ENCODE results near the gene ZNF680.

The ZNF680 gene

DNA sequence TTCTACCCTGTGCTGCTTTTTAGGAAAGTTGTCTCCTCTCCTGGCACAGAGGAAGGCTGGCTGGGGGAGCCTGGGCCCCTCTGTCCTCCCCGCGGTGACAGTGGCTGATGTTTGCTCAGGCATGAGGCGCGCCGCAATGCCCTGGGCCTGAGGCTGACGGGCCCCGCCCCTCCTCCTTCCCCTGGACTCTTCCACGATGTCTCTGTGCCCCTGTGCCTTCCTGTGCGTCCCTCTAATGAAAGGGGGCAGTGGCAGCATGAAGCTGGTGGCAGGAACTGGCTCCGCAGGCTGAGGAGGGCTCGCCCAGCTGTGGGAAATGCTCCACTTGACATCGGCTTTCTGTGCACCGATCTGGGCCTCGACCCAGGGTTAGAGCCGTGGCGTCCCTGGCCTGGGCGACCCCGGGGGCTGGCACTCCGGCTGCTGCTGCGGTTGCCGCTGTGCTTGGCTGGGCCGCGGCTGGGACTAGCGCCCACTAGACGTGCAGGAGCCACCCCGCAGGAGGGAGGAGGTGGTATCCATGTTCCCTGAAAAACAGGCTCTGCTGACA, 67.9 kb downstream of the ZNF680 start:
- no peak for DNase-seq (ENCODE audit: extremely low spot score)
- TF ChIP-seq LEF1 (IDR thresholded peaks at IDR 0.05; ENCODE audit: borderline replicate concordance) (no peak), BHLHE40 (IDR thresholded peaks at IDR 0.05; ENCODE audit: borderline replicate concordance) (no peak), FOXK2 (IDR thresholded peaks at IDR 0.05) (no peak), L3MBTL2 (conservative IDR thresholded peaks at IDR 0.05) (no peak), PKNOX1 (IDR thresholded peaks at IDR 0.05) (no peak), ZNF384 (IDR thresholded peaks at IDR 0.05) (no peak), NFRKB (IDR thresholded peaks at IDR 0.05) (no peak), ARNT (IDR thresholded peaks at IDR 0.05) (no peak), TARDBP (IDR thresholded peaks at IDR 0.05) (no peak), HDGF (IDR thresholded peaks at IDR 0.05; ENCODE audit: borderline replicate concordance) (no peak), SP1 (IDR thresholded peaks at IDR 0.05) (no peak), FOXA1 (IDR thresholded peaks at IDR 0.05) (no peak), SUZ12 (IDR thresholded peaks at IDR 0.05) (no peak), CTBP1 (IDR thresholded peaks at IDR 0.05; ENCODE audit: borderline replicate concordance) (no peak), ELF4 (IDR thresholded peaks at IDR 0.05) (no peak), FOXM1 (IDR thresholded peaks at IDR 0.05; ENCODE audit: borderline replicate concordance) (no peak)
- POLR2A ChIA-PET = no interaction called here
- CTCF ChIA-PET = no interaction called here

GRCh38 chr7:64485623-64486022, 77.2 kb downstream of the ZNF680 start:
- TF ChIP-seq ARNT (IDR thresholded peaks at IDR 0.05) (no peak), ZNF384 (IDR thresholded peaks at IDR 0.05) (no peak), LEF1 (IDR thresholded peaks at IDR 0.05; ENCODE audit: borderline replicate concordance) (no peak), L3MBTL2 (conservative IDR thresholded peaks at IDR 0.05) (no peak), CTBP1 (IDR thresholded peaks at IDR 0.05; ENCODE audit: borderline replicate concordance) (no peak), HDGF (IDR thresholded peaks at IDR 0.05; ENCODE audit: borderline replicate concordance) (no peak), BHLHE40 (IDR thresholded peaks at IDR 0.05; ENCODE audit: borderline replicate concordance) (no peak), FOXA1 (IDR thresholded peaks at IDR 0.05) (no peak), NFRKB (IDR thresholded peaks at IDR 0.05) (no peak), FOXK2 (IDR thresholded peaks at IDR 0.05) (no peak)
- DNase-seq (ENCODE audit: extremely low spot score) = no peak
- CTCF ChIA-PET = no interaction called here
- POLR2A ChIA-PET = no interaction called here
